Activated CD4-positive, CD25-positive, alpha-beta regulatory T cell (primary cell): ENCODE results near the gene ANKRD10.
"Not testable (repeated sequence)": the region's sequence is repeated elsewhere in the genome, so short reads cannot be mapped to it uniquely, and the experiment has no call there.

Experiments used
- DNase-seq, 4 experiments: peaks; one replicate each; lab custom pipeline; 2025; lab: John Stamatoyannopoulos, UW

Gene ANKRD10

DNA sequence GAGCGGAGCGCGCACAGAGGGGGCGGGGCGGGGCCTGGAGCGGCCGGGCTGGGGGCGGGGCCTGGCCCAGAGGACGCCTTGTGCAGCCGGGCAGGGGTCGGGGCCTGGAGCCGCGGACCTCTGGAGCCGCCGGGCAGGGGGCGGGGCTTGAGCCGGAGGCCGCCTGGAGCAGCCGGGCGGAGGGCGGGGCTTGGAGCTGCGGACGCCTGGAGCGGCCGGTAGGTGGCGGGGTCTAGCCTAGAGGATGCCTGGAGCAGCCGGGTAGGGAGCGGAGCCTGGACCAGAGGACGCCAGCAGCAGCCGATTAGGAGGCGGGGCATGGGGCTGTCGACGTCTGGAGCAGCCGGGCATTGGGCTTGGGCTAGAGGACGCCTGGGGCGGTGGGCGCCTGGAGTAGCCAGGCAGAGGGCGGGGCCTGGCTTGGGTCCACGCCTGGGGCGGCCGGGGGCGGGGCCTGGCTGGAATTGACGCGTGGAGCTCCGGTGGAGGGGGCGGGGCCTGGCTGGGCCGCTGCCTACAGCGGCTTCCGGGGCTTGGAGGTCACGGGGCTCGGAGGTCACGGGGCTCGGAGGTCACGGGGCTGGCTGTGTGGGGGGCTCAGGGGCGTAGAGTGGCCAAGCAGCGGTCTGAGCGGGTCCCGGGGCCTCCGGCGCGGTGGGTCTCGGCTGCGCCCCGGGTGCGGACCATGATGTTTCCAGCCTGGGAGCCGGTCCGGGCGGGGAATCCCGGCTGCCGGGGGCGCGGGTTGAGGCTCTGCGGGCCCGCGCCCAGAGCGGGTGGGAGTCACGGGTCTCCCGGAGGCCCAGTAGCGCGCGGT, at the start of gene ANKRD10:
ANKRD10 (minus strand) TSS at position 13 of the 817 bp plus-strand sequence. CDS start 135 bp downstream, outside the sequence.
- peak; percentile 92 to 99 (median 95) for DNase-seq

DNA sequence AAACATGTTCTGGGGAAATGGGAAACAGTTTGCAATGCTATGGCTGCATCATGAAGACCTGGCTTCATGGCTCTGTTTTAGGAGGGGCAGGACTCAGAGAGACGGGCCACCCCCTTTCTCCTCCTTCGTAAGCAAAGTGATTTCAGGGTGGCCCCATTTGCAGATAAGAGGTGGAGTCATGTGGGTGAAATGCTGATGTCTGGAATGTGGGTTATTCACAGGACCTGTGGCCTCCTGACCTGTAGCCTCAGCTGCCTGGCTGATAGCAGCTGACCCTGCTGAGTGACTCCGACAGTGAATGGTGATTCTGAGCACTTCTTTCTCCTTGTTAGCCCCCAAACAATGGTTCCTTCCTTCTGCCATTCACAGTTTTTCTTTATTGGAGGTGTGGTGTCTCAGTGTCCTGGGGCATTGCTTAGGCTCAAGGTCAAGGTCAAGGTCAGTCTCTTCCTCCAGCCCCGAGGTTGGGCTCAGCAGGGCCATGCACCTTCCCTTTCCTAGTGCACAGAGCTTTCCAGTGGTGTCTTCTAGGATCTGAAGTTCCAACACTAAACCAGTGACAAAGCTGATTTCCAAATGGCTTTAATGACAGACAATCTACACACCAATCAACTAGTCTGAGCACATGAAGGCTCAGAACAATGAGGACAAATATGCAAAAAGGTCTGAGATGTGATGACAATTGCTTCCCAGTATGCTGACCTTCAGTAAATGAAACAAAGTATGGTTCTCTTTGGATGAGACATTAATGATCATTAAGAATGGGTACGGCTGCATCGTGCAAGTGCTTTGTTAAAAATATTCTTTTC, 49.6 kb upstream of the ANKRD10 start:
- DNase-seq, result no peak

DNA sequence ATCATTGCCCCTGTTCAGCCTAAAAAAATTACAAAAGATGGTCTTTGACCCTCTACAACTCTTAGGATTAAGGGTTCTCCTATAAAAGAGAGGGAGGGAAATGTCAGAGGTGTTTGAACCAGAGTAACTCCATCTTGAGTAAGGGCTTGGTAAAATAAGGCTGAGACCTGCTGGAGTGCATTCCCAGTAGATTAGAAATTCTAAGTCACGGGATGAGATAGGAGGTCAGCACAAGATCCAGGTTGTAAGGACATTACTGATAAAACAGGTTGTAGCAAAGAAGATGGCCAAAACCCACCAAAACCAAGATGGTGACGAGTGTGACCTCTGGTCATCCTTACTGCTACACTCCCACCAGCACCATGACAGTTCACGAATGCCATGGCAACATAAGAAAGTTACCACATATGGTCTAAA, 48.7 kb upstream of the ANKRD10 start:
- DNase-seq, result no peak

DNA sequence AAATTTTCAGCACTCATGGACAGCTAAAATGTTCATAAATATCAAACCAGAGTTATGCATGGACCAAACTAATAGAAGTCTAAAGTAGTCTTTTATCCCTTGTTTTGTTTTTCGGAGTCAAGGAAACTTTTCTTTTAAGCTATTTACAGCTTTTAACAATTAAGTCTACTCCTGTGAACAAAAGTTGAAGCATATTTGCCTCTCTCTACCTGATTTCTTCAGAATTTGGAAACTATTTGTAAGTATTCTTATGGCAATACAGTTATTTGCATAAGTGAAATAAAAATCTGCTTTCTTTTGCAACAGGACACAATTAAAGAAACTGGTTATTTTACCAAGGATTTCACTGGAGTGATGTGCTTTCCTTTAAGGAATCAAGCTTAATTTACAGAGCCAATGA, 47.1 kb upstream of the ANKRD10 start:
- DNase-seq, result no peak

DNA sequence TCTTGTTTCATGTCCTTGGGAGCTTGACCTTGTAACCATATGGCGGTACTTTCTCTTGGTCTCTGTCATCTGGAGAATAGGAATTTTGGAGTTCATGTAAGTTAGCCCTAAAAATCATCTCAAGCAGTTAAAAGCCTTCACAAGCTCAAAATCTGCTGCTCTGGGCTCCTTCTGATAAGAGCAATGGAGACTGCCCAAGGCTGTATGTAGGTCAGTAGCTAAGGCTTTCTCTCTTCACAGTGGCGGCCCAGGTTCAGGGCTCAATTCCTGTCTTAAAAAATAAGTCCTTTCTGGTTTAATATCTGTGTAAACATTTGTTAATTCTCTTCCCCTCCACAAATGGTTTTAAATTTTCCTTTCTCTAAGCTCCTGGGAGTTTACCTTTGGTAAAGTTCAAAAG, 45.3 kb upstream of the ANKRD10 start:
- no peak for DNase-seq

DNA sequence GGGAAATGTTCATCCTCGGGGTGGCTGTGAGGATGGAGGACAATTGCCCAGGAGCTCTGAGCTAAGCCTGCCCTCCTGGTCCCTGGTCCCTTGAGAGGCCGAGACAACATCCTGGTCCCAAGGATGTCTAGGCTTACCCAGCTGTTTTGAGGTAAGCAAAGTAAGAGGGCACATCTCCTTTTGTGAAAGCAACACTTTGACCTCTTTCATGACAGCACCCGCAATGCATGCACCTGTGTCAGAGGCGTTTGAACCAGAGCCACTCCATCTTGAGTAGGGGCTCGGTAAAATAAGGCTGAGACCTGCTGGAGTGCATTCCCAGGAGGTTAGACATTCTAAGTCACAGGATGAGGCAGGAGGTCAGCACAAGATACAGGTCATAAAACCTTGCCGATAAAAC, 43.1 kb upstream of the ANKRD10 start:
- no peak for DNase-seq

DNA sequence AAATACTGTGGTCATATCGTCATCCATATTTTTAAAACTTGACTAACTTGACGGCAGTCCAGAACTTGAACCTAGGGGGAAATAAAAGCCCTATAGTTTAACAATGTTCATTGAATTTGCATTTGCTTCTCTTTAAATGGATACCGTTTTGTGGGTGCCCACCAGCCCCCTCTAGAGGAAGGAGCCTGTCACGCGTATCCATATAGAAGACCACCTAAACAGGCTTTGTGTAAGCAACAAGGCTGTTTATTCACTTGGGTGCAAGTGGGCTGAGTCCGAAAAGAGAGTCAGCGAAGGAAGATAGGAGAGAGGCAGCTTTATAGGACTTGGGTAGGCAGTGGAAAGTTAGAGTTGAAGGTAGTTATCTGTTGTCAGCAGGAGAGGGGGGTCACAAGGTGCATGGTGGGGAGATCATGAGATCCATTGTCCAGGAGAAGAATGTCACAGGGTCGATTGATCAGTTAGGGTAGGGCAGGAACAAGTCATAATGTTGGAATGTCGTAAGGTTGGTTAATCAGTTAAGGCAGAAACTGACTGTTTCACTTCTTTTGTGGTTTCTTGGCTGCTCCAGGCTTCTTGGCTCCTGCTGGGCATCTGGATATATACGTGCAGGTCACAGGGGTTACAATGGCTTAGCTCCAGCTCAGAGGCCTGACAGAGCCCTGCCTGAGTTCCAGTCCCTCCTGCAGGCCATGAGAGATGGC, 42.5 kb upstream of the ANKRD10 start:
- no peak for DNase-seq

DNA sequence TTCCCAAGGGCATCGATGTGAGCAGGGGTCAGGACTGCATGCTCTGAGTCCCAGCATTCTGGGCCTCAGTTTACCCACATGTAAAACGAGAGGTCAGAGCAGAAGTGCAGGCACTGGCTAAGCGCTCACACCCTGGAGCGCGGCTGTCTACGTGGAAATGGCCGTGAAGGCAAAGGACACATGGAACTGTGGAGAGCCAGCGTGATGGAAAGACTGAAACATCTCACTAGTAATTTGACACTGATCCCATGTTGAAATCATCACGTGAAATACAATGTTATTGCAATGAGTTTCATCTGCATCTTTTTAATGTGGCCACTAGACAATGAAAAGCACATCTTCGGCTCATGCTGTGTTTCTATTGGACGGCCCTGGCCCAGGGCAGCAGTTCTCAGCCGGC, 41.3 kb upstream of the ANKRD10 start:
- DNase-seq, result not testable (repeated sequence)

DNA sequence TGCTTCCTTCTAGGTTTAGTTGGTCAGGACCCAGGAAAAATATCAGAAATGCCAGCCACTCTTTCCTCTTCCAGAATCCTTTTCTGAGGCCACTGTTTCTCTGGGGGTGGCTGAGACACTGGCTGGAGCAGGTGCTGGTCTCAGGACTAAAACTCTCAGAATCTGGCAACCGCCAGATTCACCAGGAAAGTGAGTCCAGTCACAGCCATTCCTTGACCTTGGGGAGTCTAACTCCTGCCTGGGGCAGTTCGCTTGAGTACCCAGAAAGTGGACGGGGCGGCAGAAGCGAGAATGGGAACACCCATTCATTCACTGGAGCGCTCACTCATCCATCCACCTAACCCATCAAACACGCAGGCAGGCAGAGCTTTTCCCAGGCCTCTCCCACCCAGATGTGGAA, 40.7 kb upstream of the ANKRD10 start:
- not testable (repeated sequence) for DNase-seq

DNA sequence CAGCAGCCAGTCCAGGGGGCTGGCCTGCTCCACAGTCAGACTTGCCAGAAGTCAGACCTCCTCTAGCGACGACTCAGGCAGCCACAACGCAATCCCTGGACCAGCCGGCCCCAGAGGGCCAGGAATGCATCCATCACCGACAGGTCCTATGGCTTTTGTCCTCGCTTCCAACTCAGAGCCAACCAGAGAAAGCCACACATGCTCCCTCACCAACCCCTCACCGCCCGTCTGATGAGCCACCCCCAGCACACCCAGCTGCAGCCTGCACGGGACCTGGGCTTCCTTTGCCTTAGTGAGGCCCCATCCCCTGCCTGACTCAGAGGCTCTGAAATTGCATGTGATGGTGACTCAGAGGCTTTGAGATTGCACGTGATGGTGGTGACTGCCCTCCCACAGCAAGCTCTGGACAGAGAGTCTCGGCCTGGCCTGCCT, 40.2 kb upstream of the ANKRD10 start:
- DNase-seq, result peak in 2 of 4 experiments; percentile 20 to 24

DNA sequence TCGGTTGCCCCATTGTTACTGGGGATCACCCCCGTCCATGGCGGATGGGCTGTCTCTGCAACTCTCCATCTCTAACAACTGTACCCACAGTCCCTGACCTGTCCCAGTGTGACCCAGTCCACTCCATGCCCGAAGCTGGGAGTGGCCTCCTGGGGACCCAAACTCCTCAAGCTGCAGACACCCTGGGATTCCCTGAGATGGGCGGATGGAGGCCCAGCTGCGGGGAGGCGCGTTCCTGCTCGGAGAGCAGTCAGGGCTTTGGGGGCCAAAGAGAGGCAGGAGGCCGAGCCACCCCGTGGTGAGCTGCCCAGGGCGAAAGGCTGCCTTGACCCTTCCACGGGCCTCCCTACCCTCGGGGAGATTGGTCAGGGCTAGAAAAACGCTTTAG, 39.7 kb upstream of the ANKRD10 start:
- not testable (repeated sequence) for DNase-seq

DNA sequence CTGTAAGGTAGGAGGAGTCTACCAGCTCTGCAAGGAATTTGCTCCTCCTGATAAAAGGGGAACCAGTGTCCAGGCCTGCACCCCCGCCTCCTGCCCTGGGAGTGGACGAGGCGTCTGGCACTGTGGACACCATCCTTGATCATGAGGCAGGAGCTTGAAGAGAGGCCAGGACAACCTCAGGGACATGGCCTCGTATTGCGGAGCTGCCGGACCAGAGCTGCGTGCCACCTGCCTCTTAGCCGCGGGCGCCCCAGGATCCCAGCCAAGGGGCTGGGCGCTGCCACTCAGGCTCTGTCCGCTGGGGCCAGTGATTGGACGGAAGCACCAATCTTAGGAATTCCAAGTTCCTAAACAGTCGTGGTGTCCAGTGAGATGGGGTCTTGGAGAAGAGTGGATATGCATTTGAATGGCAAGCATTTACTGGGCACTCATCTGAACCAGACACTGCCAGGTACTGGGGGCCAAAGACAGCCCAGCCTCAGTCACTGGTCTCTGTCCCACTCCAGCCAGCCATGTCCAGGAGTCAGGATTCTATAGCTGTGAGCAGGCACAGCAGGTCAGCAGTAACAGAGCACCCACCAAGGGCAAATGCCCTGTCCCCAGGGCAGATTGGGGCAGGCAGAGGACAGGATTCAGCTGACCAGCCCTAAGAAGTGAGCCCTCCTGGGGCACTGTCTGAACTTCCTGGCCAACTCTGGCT, 39.1 kb upstream of the ANKRD10 start:
- DNase-seq, result no peak

DNA sequence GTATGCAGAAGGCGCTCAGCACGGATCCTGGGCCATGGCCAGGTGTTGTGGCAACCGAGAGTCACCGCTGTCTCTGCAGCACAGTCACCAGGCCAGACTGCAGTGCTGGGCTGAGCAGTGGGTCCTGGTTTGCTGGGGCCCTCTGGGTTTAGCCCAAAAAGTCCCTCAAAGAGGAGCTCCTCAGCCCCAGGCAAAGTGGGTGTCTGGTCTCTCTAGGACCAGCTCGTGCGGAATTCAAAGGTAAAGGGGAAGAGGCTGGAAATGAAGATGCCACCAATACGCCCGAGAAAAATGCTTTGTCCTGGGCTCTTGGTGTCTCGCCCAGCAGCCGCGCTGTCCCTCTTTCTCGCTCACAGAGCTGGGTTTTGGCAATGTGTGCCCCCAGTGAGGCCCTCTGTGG, 38.5 kb upstream of the ANKRD10 start:
- DNase-seq, result no peak

DNA sequence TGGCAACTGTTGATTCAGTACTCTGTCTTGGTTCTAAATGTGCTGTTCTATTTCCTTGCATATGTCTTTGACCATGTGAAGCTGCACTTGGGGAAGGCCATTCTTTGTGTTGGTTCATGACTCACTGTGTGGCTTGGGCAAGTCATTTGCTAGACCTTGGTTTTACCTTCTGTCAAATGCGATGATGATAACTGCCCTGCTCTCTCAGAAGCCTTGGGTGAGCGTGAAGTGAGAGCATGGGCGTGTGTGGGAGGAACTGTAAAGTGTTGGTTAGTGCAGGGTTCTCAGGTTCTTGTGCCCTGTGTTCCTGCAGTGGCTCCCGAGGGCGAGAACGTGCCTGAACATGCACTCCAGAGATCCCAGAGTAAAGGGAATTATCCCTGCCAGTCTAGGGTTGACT, 37.3 kb upstream of the ANKRD10 start:
- not testable (repeated sequence) for DNase-seq

DNA sequence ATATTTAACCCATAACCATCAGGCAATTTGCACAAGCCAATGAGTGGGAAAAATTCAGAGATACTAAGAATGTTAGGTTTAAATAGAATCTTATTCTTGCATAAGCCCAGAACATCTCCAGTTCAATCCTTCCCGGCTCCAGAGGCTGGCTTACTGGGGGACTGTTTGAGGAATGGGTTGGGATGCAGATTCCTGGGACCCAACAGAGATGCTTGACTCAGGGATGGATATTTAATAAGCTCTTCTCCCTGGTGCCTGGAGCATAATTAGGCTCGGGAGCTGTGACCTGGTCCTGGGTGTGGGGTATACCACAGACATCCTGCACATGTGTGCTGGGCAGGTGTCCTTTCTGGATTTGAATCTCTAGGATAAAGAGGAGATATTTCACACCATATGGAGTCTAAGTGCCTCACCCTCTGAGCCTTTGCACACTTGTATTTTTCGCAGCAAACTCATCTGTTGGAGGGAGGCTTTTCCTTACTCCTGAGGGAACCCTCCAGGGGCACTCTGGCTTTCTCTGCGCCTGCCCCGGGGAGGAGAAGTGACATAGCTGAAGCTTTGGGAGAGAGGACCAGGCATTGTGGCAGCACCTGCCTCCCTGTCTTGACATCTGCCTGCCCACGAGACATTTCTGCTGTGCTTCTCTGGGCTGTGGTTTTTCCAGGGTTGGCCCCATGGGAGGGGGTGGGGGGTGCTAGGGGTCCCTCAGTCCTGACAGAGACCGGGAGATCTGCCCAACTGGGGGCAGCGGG, 36.1 kb upstream of the ANKRD10 start:
- DNase-seq, result no peak

DNA sequence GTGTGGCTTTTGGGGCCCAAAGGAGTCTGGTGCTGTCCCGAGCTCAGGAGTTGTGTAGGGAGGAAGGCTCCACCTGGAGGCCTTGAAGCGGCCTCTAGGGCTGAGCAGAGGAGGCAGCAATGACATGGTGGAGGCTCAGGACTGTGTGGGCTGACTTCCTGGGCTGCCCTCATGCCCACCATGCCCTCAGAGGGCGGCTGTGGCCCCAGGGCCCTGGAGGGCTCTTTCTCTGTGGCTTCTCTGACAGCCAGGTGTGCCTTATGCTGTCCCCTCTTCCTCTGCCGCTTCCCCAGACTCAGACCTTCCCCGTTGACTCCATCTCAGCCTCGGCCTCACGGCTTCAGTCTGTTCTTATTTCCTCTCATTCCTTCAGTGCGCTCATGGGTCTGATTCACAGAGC, 35.5 kb upstream of the ANKRD10 start:
- DNase-seq, result no peak

DNA sequence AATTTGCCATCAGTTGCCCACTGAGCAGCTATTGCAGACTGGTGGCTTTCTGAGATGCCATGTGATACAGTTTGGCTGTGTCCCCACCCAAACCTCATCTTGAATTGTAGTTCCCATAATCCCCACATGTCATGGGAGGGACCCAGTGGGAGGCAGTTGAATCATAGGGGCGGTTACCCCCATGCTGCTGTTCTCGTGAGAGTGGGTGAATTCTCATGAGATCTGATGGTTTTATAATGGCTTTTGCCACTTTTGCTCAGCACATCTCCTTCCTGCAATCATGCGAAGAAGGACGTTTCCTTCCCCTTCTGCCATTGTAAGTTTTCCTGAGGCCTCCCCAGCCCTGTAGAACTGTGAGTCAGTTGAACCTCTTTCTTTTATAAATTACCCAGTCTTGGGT, 34.8 kb upstream of the ANKRD10 start:
- DNase-seq, result no peak

DNA sequence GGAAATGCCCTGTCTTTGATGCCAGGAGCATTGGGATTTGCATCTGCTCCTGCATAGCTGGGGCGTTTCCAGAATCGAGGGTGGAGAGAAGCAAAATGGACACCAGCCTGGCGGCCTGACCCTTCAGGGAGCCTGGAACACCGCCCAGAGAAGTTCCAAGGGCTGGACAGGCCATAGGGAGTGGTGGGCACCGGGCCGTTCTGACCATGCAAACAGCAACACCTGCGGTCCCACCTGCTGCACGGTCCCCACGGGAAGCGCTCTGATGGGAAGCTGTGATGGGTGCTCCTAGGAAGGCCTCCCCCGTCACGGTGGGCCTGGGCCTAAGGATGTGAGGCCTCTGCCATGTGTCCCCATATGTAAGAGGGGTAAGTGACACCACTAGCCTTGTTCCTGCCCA, 34.2 kb upstream of the ANKRD10 start:
- DNase-seq, result no peak

DNA sequence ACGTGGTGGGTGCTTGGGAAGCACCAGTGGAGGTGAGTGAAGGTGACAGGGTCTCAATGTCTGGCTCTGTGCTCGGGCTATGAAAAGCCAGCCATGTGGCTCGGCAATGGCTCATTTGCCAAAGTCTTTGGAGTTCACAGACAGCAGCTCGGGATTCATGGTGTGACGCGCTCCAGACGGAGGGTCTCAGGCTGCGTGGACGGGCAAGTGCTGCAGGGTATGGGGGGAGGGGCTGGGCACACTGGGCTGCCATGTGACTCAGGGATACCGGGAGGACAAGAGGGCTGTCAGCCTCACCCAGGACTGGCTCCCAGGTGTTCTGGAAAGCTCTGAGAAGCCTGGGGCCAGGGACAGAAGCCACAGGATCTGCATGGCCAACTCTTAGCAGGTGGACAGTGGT, 32.5 kb upstream of the ANKRD10 start:
- not testable (repeated sequence) for DNase-seq

DNA sequence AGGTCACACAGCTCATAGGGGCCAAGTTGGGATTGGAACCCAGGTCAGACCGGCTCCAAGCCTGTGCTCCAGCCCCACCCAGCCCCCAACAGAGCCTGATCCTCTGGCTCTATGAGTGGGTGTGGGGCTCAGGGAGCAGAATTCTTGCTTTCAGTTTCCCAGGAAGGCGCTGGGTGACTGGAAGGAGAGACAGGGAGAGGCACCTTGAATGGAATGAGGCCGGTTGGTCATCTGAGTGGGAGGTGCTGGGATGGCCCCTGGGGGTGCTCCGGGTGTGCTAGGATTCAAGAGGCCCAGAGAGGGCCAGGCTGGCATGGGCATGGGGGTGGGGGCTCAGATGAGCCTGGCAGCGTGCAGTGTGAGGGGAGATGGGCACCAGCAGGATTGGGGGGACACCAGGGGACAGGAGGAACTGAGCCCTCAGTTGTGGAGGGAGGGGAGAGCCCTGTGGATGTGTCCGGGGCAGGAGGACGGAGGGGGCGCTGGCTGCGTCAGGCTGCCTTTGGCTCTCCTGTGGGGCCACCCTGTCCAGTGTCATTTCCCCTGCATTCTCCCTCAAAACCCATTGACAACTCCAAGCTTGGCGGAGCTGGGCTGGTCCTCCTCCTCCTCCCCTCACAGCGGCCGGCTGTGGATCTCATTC, 31.2 kb upstream of the ANKRD10 start:
- DNase-seq, result no peak
